Brain microvascular endothelial cell (primary cell): Measurements from ENCODE around the gene GRK1.

Experiments
- DNase-seq: peaks from one replicate; pipeline ENCODE4 v3.0.0-alpha.2; 2020
- H3K27ac ChIP-seq: fragments of 250-450 bp; sonication (Bioruptor Pico); 2 replicates; pipeline ENCODE4 v1.5.1; 2020; ENCODE audit warnings: mild to moderate bottlenecking, moderate library complexity
- H3K27me3 ChIP-seq: fragments of 250-450 bp; sonication (Bioruptor Pico); replicated peaks from 2 replicates; pipeline ENCODE4 v1.5.1; 2020; ENCODE audit warnings: mild to moderate bottlenecking
- H3K36me3 ChIP-seq: fragments of 250-450 bp; sonication (Bioruptor Pico); replicated peaks from 2 replicates; pipeline ENCODE4 v1.5.1; 2020; ENCODE audit warnings: mild to moderate bottlenecking
- H3K4me3 ChIP-seq: 2 replicates; pipeline ENCODE4 v1.5.1; 2011; ENCODE audit warnings: low read depth, mild to moderate bottlenecking, control low read depth, low read length, moderate library complexity
- in situ Hi-C: cut with HindIII; loops from 2 replicates; pipeline ENCODE4 v1.10.0; 2017; ENCODE audit warnings: low sequenced_read_pairs, low pct_ligation_motif_present
- TF ChIP-seq, protein P1 (sequence below): IDR thresholded peaks from 2 replicates; pipeline ENCODE4 v1.5.1; 2011; ENCODE audit warnings: low read depth, mild to moderate bottlenecking, moderate library complexity, low read length, control low read depth, inconsistent platforms; ENCODE audit errors: missing control alignments

The GRK1 gene

DNA sequence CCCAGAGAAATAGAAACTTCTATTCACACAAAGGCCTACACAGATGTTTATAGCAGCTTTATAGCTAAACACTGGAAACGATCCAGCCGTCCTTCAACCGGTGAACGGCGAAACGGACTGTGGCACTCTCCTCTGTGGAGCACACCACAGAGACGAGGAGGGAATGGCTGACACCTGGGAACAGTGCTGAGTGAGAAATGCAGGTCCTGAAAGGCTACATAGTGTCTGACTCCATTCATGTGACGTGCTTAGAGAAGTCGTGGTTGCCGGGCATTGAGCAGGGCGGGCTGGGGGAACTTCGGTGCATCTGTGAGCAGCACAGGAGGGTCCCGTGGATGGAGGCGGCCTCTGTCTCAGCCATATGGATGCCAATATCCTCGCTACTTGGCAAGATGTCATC lies 3.1 kb upstream of the GRK1 start:
- Histone ChIP-seq H3K4me3 (no peak overlapping the region), H3K36me3 (no peaks in the 10 kb centered on the region), H3K27me3 (no peaks in the 10 kb centered on the region), H3K27ac (no peak overlapping the region)
- TF ChIP-seq, protein P1, sequence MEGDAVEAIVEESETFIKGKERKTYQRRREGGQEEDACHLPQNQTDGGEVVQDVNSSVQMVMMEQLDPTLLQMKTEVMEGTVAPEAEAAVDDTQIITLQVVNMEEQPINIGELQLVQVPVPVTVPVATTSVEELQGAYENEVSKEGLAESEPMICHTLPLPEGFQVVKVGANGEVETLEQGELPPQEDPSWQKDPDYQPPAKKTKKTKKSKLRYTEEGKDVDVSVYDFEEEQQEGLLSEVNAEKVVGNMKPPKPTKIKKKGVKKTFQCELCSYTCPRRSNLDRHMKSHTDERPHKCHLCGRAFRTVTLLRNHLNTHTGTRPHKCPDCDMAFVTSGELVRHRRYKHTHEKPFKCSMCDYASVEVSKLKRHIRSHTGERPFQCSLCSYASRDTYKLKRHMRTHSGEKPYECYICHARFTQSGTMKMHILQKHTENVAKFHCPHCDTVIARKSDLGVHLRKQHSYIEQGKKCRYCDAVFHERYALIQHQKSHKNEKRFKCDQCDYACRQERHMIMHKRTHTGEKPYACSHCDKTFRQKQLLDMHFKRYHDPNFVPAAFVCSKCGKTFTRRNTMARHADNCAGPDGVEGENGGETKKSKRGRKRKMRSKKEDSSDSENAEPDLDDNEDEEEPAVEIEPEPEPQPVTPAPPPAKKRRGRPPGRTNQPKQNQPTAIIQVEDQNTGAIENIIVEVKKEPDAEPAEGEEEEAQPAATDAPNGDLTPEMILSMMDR: no peak
- in situ Hi-C loops: no loop called here
- no peak for DNase-seq

DNA sequence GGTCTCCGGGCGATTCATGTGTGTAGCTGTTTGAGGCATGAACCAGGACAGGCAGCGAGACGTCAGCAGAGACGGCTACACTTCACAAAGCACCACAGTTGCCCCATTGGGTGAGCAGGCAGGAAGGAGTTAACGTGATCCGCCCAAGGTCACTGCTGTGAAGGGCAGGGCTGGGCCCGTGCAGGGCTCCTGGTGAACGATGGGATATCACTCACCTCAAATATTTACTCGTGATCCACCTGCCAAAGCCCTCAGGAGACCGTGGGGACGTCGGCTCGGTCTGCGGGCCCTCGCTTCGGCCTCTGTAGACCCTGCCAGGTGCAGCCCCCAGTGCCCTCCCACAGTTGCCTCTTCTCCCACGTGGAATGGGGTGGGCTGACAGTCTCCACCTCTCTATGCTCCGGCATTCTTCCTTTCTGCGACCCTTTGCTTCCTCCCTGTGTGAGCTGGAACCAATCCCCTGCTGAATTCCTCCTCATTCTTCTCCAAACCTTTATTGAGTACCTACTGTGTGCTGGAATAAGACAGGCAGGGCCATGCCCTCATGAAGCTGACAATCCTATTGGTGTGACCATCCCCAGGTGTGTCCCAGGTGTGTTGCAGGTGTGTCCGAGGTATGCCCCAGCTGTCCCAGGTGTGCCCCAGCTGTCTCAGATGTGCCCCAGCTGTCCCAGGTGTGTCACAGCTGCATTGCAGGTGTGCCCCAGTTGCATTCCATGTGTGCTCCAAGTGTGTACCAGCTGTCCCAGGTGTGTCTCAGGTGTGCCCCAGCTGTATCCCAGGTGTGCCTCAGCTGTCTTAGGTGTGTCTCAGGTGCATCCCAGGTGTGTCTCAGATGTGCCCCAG lies 2.0 kb upstream of the GRK1 start:
- no peaks in the 10 kb centered on the region for H3K36me3 ChIP-seq
- in situ Hi-C loops: no loop called here
- no peak overlapping the region for H3K27ac ChIP-seq
- no peaks in the 10 kb centered on the region for H3K27me3 ChIP-seq
- H3K4me3 ChIP-seq: no peak overlapping the region
- TF ChIP-seq, protein P1: no peak
- DNase-seq: no peak

DNA sequence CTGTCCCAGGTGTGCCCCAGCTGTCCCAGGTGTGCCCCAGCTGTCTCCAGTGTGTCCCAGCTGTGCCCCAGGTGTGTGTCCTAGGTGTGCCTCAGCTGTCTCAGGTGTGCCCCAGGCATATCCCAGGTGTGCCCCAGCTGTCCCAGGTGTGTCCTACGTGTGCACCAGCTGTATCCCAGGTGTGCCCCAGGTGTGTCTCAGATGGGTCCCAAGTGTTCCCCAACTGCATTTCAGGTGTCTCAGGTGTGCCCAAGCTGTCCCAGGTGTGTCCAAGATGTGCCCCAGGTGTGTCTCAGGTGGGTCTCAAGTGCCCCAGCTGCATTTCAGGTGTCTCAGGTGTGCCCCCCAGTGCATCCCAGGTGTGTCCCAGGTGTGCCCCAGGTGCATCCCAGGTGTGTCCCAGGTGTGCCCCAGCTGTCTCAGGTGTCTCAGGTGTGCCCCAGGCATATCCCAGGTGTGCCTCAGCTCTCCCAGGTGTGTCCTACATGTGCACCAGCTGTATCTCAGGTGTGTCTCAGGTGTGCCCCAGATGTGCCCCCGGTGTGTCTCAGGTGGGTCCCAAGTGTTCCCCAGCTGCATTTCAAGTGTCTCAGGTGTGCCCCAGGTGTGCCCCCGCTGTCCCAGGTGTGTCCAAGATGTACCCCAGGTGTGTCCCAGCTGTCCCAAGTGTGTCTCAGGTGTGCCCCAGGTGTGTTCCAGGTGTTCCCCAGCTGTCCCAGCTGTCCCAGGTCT lies 1.3 kb upstream of the GRK1 start:
- no peaks in the 10 kb centered on the region for H3K27me3 ChIP-seq
- in situ Hi-C loops: no loop called here

GRCh38 chr13:113666329-113666670 lies 719 bp upstream of the GRK1 start:
- H3K27ac ChIP-seq: no peak overlapping the region
- DNase-seq: no peak
- H3K27me3 ChIP-seq: no peaks in the 10 kb centered on the region
- TF ChIP-seq, protein P1: no peak
- no peaks in the 10 kb centered on the region for H3K36me3 ChIP-seq
- in situ Hi-C loops: no loop called here
- no peak overlapping the region for H3K4me3 ChIP-seq

More for the DNA sequence above, 1.3 kb upstream of the GRK1 start:
- TF ChIP-seq, protein P1: no peak
- no peak for DNase-seq
- Histone ChIP-seq H3K27ac (no peak overlapping the region), H3K4me3 (no peak overlapping the region), H3K36me3 (no peaks in the 10 kb centered on the region)

GRCh38 chr13:113667771-113668490 lies 912 bp downstream of the GRK1 start:
- no peak for DNase-seq
- no peak overlapping the region for H3K27ac ChIP-seq
- H3K36me3 ChIP-seq: no peaks in the 10 kb centered on the region
- TF ChIP-seq, protein P1: no peak
- no peaks in the 10 kb centered on the region for H3K27me3 ChIP-seq
- H3K4me3 ChIP-seq: no peak overlapping the region
- in situ Hi-C loops: no loop called here
